Transverse colon (tissue), 4 donors: ENCODE data around the gene RNF114. TPM values are rescaled to one million over a fixed set of nuclear protein-coding genes. Genes with fewer than 3 reads are reported as not detected.
"Not testable (repeated sequence)": the region's sequence is repeated elsewhere in the genome, so short reads cannot be mapped to it uniquely, and the experiment has no call there.

Experiments
- DNase-seq: peaks from one replicate; pipeline ENCODE4 v3.0.0-alpha.2; 2019
- H3K27ac ChIP-seq, 4 donors: fragments of 200-600 bp; sonication (generic); 2 replicates each; pipeline ENCODE4 v1.5.1; 2016 to 2018; ENCODE audit warnings: inconsistent platforms in 4 of 4
- H3K27me3 ChIP-seq: fragments of 200-600 bp; sonication (generic); 2 replicates; pipeline ENCODE4 v1.5.1; 2017; ENCODE audit warnings: inconsistent platforms
- H3K36me3 ChIP-seq, 4 donors: fragments of 200-600 bp; sonication (generic); 2 replicates each; pipeline ENCODE4 v1.5.1; 2017 to 2019; ENCODE audit warnings: inconsistent platforms in 4 of 4
- H3K4me1 ChIP-seq, 4 donors: fragments of 200-600 bp; sonication (generic); 2 replicates each; pipeline ENCODE4 v1.5.1; 2017 to 2020; ENCODE audit warnings: inconsistent platforms in 4 of 4
- H3K4me3 ChIP-seq, 4 donors: fragments of 200-600 bp; sonication (generic); 1 replicate in 1 of 4; 2 replicates in 3 of 4; pipeline versions ENCODE4 v1.5.1 to v1.6.1; 2017 to 2019; ENCODE audit warnings: inconsistent platforms in 4 of 4
- H3K9me3 ChIP-seq, 2 donors: fragments of 200-600 bp; sonication (generic); 2 replicates each; pipeline ENCODE4 v1.5.1; 2017 to 2019; ENCODE audit warnings: inconsistent platforms in 2 of 2
- CTCF ChIP-seq, 5 experiments: fragments of 200-600 bp in 3 of 5; fragments of 450-650 bp in 2 of 5; sonication (generic) in 3 of 5; IDR thresholded peaks; 1 replicate in 2 of 5; 2 replicates in 3 of 5; pipeline ENCODE4 v1.5.1; 2016 to 2017; ENCODE audit warnings: antibody characterized with exemption in 5 of 5, inconsistent platforms in 3 of 5, mild to moderate bottlenecking in 2 of 5, moderate library complexity in 1 of 5
- EP300 ChIP-seq: sonication (generic); formaldehyde crosslinking; IDR thresholded peaks from one replicate; pipeline ENCODE4 v1.6.1; 2017; ENCODE audit warnings: antibody characterized with exemption, low read depth
- POLR2A ChIP-seq: fragments of 450-650 bp; IDR thresholded peaks from one replicate; pipeline ENCODE4 v1.6.1; 2016; ENCODE audit warnings: antibody characterized with exemption, mild to moderate bottlenecking, moderate library complexity
- POLR2AphosphoS5 ChIP-seq, 3 donors: sonication (generic); formaldehyde crosslinking; IDR thresholded peaks; one replicate each; pipeline ENCODE4 v1.6.1; 2016; ENCODE audit warnings: antibody characterized with exemption in 3 of 3
- WGBS, 2 donors: methylation state at CpG; one replicate each; pipeline ENCODE4 v1.1.5; 2018; ENCODE audit warnings: low coverage in 1 of 2; 5-methylcytosine and 5-hydroxymethylcytosine counted together
- in situ Hi-C, 4 donors: fragments of 200-750 bp; cut with MboI; loops; one replicate each; pipeline versions ENCODE4 v1.15.0 to v1.15.1; 2017; ENCODE audit warnings: low sequenced_read_pairs in 3 of 4, low pct_ligation_motif_present in 1 of 4, low pct_unique_long_range_greater_than_20kb in 1 of 4
- intact Hi-C: fragments of 100-400 bp; cut with DNase I; formaldehyde crosslinking; loops from one replicate; pipeline ENCODE4 v1.15.1; 2023; ENCODE audit warnings: low total_unique reads
- total RNA-seq, 4 donors: library from RNA; depleted of rRNA; stranded (reverse); fragments of >200 nt; gene quantifications; one replicate each; pipeline ENCODE4 v1.1.0, GENCODE V29; 2016

Gene RNF114
- total RNA-seq, 4 donors from 2014 or later = 108 to 271 (median 217) TPM

- in situ Hi-C loops = no loop called here
- no peaks in the 10 kb centered on the region for H3K27me3 ChIP-seq
- no peaks in the 10 kb centered on the region for H3K9me3 ChIP-seq
- no peak for TF ChIP-seq CTCF (IDR thresholded peaks at IDR 0.05)
- no peak for TF ChIP-seq POLR2AphosphoS5 (IDR thresholded peaks at IDR 0.05)
- TF ChIP-seq EP300 = no peak
- no peak for TF ChIP-seq POLR2A
- DNase-seq = no peak
- 86 to 90% methylated on average over 1 to 4 of the region's 4 CpGs for WGBS, 2 donors
- H3K4me1 ChIP-seq = no peaks in the 10 kb centered on the region
- H3K27ac ChIP-seq = no peak overlapping the region
- H3K36me3 ChIP-seq = peaks cover 0 to 73% (median 39%) of the 10 kb centered on the region in 4 donors
- H3K4me3 ChIP-seq = no peak overlapping the region
- intact Hi-C loops = no loop called here
These were observed 15.0 kb downstream of the RNF114 start for GRCh38 chr20:49951151-49951550.

- WGBS, 2 donors = 96 to 100% methylated on average over 1 to 3 of the region's 3 CpGs
- intact Hi-C loops = no loop called here
- H3K36me3 ChIP-seq = peaks cover 0 to 51% (median 23%) of the 10 kb centered on the region in 4 donors
These were observed 19.0 kb downstream of the RNF114 start for GRCh38 chr20:49955167-49955566.

GRCh38 chr20:49955830-49956396, 19.7 kb downstream of the RNF114 start:
- H3K27ac ChIP-seq, DNase-seq, intact Hi-C loops, in situ Hi-C loops, H3K9me3 ChIP-seq, H3K27me3 ChIP-seq, H3K4me1 ChIP-seq, H3K4me3 ChIP-seq: not testable (repeated sequence)
- WGBS, 2 donors = 82 to 87% methylated on average over 4 to 12 of the region's 12 CpGs
- H3K36me3 ChIP-seq = peaks cover 0 to 43% (median 21%) of the 10 kb centered on the region in 4 donors

More at GRCh38 chr20:49955167-49955566, 19.0 kb downstream of the RNF114 start:
- Histone ChIP-seq H3K27me3 (no peaks in the 10 kb centered on the region), H3K4me3 (no peak overlapping the region), H3K27ac (no peak overlapping the region), H3K4me1 (no peaks in the 10 kb centered on the region), H3K9me3 (no peaks in the 10 kb centered on the region)
- in situ Hi-C loops = no loop called here
- TF ChIP-seq POLR2AphosphoS5 (IDR thresholded peaks at IDR 0.05) (no peak), POLR2A (no peak), CTCF (IDR thresholded peaks at IDR 0.05) (no peak)
- no peak for DNase-seq

- H3K27me3 ChIP-seq = no peaks in the 10 kb centered on the region
- WGBS, 2 donors = 95% methylated on average over 18 of the region's 18 CpGs; no CpG with 5 or more reads in 1 of the 2 donors
- no peak overlapping the region for H3K27ac ChIP-seq
- H3K4me1 ChIP-seq = no peaks in the 10 kb centered on the region
- DNase-seq = no peak
- TF ChIP-seq POLR2AphosphoS5 (IDR thresholded peaks at IDR 0.05) (no peak), EP300 (no peak), POLR2A (no peak)
- intact Hi-C loops (no loop called here), in situ Hi-C loops (no loop called here)
- H3K36me3 ChIP-seq = peaks cover 0 to 38% (median 19%) of the 10 kb centered on the region in 4 donors
- no peak overlapping the region for H3K4me3 ChIP-seq
- no peaks in the 10 kb centered on the region for H3K9me3 ChIP-seq
These were observed 20.5 kb downstream of the RNF114 start for GRCh38 chr20:49956689-49957088.

GRCh38 chr20:49957089-49957938, 21.1 kb downstream of the RNF114 start:
- H3K4me1 ChIP-seq, intact Hi-C loops, H3K27ac ChIP-seq, H3K27me3 ChIP-seq, DNase-seq, H3K4me3 ChIP-seq, H3K9me3 ChIP-seq, in situ Hi-C loops: not testable (repeated sequence)
- peaks cover 0 to 31% (median 16%) of the 10 kb centered on the region in 4 donors for H3K36me3 ChIP-seq
- 85 to 100% methylated on average over 1 to 12 of the region's 12 CpGs for WGBS, 2 donors
